ENCODE measurements around the gene FLNA.

DNA sequence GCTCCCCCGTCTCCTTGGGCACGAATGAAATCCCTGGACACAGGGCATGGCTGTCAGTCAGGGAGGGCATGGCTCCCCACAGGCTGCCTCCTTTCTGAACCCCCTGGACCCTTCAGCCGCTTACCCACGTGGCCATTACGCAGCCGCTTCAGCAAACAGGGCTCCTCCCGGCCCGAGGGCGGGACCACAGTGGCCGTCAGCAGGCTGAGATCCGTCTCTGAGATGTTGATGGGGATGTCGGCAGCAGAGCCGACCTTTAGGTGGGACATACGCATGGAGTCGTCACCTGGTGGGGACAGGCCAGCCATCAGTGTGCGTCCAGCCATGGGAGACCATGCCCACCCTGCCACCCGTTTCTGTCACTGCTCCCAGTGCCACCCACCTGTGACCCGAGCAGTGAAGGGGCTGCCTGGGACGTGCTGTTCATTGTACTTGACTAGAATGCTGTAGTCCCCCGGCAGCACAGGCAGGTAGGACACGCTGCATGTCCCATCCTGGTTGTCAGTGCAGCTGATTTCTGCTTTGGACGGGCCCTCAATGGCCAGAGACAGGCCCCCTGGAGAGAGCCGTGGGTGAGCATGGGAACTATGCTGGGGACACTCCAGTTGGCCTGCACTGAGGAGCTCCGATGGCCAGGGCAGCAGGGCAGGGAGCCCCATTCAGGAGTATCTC is 21.1 kb downstream of the FLNA start:
- TF ChIP-seq, protein P1, sequence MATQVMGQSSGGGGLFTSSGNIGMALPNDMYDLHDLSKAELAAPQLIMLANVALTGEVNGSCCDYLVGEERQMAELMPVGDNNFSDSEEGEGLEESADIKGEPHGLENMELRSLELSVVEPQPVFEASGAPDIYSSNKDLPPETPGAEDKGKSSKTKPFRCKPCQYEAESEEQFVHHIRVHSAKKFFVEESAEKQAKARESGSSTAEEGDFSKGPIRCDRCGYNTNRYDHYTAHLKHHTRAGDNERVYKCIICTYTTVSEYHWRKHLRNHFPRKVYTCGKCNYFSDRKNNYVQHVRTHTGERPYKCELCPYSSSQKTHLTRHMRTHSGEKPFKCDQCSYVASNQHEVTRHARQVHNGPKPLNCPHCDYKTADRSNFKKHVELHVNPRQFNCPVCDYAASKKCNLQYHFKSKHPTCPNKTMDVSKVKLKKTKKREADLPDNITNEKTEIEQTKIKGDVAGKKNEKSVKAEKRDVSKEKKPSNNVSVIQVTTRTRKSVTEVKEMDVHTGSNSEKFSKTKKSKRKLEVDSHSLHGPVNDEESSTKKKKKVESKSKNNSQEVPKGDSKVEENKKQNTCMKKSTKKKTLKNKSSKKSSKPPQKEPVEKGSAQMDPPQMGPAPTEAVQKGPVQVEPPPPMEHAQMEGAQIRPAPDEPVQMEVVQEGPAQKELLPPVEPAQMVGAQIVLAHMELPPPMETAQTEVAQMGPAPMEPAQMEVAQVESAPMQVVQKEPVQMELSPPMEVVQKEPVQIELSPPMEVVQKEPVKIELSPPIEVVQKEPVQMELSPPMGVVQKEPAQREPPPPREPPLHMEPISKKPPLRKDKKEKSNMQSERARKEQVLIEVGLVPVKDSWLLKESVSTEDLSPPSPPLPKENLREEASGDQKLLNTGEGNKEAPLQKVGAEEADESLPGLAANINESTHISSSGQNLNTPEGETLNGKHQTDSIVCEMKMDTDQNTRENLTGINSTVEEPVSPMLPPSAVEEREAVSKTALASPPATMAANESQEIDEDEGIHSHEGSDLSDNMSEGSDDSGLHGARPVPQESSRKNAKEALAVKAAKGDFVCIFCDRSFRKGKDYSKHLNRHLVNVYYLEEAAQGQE (IDR thresholded peaks at IDR 0.05; ENCODE audit: insufficient replicate concordance, low read depth) = no peak
- TF ChIP-seq, protein P2, sequence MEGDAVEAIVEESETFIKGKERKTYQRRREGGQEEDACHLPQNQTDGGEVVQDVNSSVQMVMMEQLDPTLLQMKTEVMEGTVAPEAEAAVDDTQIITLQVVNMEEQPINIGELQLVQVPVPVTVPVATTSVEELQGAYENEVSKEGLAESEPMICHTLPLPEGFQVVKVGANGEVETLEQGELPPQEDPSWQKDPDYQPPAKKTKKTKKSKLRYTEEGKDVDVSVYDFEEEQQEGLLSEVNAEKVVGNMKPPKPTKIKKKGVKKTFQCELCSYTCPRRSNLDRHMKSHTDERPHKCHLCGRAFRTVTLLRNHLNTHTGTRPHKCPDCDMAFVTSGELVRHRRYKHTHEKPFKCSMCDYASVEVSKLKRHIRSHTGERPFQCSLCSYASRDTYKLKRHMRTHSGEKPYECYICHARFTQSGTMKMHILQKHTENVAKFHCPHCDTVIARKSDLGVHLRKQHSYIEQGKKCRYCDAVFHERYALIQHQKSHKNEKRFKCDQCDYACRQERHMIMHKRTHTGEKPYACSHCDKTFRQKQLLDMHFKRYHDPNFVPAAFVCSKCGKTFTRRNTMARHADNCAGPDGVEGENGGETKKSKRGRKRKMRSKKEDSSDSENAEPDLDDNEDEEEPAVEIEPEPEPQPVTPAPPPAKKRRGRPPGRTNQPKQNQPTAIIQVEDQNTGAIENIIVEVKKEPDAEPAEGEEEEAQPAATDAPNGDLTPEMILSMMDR (IDR thresholded peaks at IDR 0.05; ENCODE audit: insufficient read depth, low read length) = no peak

Data from HL-60 (cell line).